Activated CD4-positive, alpha-beta memory T cell treated with anti-CD3 and anti-CD28 coated beads for 36 hours (primary cell): ENCODE results near the gene ASB7. TPM values are rescaled to one million over a fixed set of nuclear protein-coding genes. Genes with fewer than 3 reads are reported as not detected.
"Not testable (repeated sequence)": the region's sequence is repeated elsewhere in the genome, so short reads cannot be mapped to it uniquely, and the experiment has no call there.

ENCODE experiments used
- CTCF ChIA-PET: fragments of 350-600 bp; sonication (Branson Sonifier 250); formaldehyde crosslinking; loops from one replicate; lab custom pipeline; 2021; ENCODE audit warnings: antibody characterized with exemption, inconsistent platforms; lab: Charles Lee
- POLR2A ChIA-PET: fragments of 350-600 bp; sonication (Branson Sonifier 250); formaldehyde crosslinking; loops from one replicate; lab custom pipeline; 2021; ENCODE audit warnings: antibody characterized with exemption; lab: Charles Lee
- DNase-seq: peaks from one replicate; pipeline ENCODE4 v3.0.0-alpha.2; 2020
- H3K27ac Mint-ChIP-seq: one replicate; pipeline ENCODE4 v1.8.0; 2021; ENCODE audit warnings: mixed read lengths
- H3K27me3 Mint-ChIP-seq: one replicate; pipeline ENCODE4 v1.8.0; 2021; ENCODE audit warnings: mixed read lengths
- H3K36me3 Mint-ChIP-seq: one replicate; pipeline ENCODE4 v1.8.0; 2021; ENCODE audit warnings: mixed read lengths
- H3K4me1 Mint-ChIP-seq: one replicate; pipeline ENCODE4 v1.8.0; 2021; ENCODE audit warnings: low read depth, mixed read lengths
- H3K4me3 Mint-ChIP-seq: one replicate; pipeline ENCODE4 v1.8.0; 2021; ENCODE audit warnings: mild to moderate bottlenecking, mixed read lengths
- H3K9me3 Mint-ChIP-seq: one replicate; pipeline ENCODE4 v1.8.0; 2021; ENCODE audit warnings: mixed read lengths
- intact Hi-C: fragments of 100-400 bp; cut with micrococcal nuclease; formaldehyde crosslinking; loops from one replicate; pipeline ENCODE4 v1.15.1; 2023
- total RNA-seq, 2 experiments: library from RNA; stranded (reverse); gene quantifications; one replicate each; pipeline ENCODE4 v1.2.3, GENCODE V29; 2021

ASB7 gene
- total RNA-seq, 2 experiments from 2014 or later: 19.6 to 21.3 TPM

DNA sequence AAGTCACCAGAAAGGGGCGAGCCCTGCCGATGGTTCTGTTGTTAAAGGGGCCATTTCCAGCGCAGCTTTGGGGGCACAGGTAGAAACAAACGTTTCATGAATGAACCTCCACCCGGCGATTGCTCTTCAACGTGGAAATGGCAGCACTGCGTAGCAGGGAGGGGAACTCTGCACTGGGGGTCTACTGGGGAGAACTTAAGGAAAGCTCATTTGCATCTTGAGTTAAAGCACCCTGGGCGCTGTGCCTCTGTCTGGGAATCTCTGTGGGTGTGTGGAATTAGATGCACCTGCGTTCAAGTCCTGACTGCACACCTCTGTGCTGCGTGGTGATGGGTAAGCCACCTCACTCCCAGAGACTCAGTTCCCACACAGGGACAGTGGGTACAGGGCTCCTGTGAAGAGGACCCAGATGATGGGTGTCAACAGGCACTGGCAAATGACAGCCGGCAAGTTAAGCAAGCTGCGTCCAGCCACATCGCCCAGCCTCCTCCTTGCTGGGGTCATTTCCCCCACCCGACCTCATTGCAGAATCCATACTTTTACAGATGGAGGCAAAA lies 68.8 kb downstream of the ASB7 start:
- intact Hi-C loops: no loop called here
- ChIA-PET CTCF (no interaction called here), POLR2A (no interaction called here)
- Mint-ChIP-seq H3K27me3 (no peaks in the 10 kb centered on the region), H3K36me3 (no peaks in the 10 kb centered on the region), H3K4me1 (no peaks in the 10 kb centered on the region), H3K4me3 (no peak overlapping the region), H3K27ac (no peak overlapping the region), H3K9me3 (peaks cover 8% of the 10 kb centered on the region)
- no peak for DNase-seq

- Mint-ChIP-seq H3K4me3 (no peak overlapping the region), H3K36me3 (no peaks in the 10 kb centered on the region), H3K27ac (no peak overlapping the region), H3K4me1 (no peaks in the 10 kb centered on the region), H3K9me3 (peaks cover 8% of the 10 kb centered on the region), H3K27me3 (no peaks in the 10 kb centered on the region)
- intact Hi-C loops: no loop called here
- ChIA-PET POLR2A (no interaction called here), CTCF (no interaction called here)
- DNase-seq: no peak
Measured at GRCh38 chr15:100671858-100672543, 69.6 kb downstream of the ASB7 start.

DNA sequence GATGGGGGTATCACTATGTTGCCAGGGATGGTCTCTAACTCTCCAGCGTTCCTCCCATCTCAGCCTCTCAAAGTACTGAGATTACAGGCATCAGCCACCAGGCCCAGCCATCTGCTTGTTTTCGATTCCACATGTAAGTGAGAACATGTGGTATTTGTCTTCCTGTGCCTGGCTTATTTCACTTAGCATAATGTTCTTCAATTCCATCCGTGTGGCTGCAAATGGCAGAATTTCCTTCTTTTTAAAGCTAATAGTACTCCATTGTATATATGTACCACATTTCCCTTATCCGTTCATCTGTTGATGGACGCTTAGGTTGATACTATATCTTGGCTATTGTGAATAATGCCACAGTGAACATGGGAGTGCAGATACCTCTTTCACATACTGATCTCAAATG lies 70.6 kb downstream of the ASB7 start:
- CTCF ChIA-PET: no interaction called here
- no peaks in the 10 kb centered on the region for H3K36me3 Mint-ChIP-seq
- H3K27me3 Mint-ChIP-seq: peaks cover 2% of the 10 kb centered on the region
- no peak overlapping the region for H3K27ac Mint-ChIP-seq
- POLR2A ChIA-PET: no interaction called here
- no peak for DNase-seq
- peaks cover 9% of the 10 kb centered on the region for H3K9me3 Mint-ChIP-seq
- intact Hi-C loops: no loop called here
- H3K4me3 Mint-ChIP-seq: no peak overlapping the region
- H3K4me1 Mint-ChIP-seq: no peaks in the 10 kb centered on the region

DNA sequence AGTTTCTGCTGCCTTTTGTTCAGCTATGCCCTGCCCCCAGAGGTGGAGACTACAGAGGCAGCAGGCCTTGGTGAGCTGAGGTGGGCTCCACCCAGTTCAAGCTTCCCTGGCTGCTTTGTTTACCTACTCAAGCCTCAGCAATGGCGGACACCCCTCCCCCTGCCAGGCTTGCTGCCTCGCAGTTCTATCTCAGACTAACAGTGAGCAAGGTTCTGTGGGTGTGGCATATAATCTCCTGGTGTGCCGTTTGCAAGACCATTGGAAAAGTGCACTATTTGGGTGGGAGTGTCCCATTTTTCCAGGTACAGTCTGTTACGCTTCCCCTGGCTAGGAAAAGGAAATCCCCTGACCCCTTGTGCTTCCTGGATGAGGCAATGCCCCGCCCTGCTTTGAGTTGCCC lies 76.8 kb downstream of the ASB7 start:
- H3K4me1 Mint-ChIP-seq, intact Hi-C loops: not testable (repeated sequence)
- peaks cover 12% of the 10 kb centered on the region for H3K9me3 Mint-ChIP-seq

GRCh38 chr15:100680726-100681125 lies 78.3 kb downstream of the ASB7 start:
- Mint-ChIP-seq H3K9me3 (peaks cover 4% of the 10 kb centered on the region), H3K27ac (no peak overlapping the region), H3K4me3 (no peak overlapping the region), H3K36me3 (peaks cover 2% of the 10 kb centered on the region), H3K27me3 (peaks cover 12% of the 10 kb centered on the region), H3K4me1 (no peaks in the 10 kb centered on the region)
- intact Hi-C loops: no loop called here
- no peak for DNase-seq
- CTCF ChIA-PET: no interaction called here
- POLR2A ChIA-PET: no interaction called here

More for the DNA sequence above, 76.8 kb downstream of the ASB7 start:
- H3K27me3 Mint-ChIP-seq, H3K36me3 Mint-ChIP-seq, POLR2A ChIA-PET, H3K4me3 Mint-ChIP-seq, CTCF ChIA-PET, H3K27ac Mint-ChIP-seq, DNase-seq: not testable (repeated sequence)

- Mint-ChIP-seq H3K36me3 (peaks cover 2% of the 10 kb centered on the region), H3K4me3 (no peak overlapping the region), H3K9me3 (peaks cover 4% of the 10 kb centered on the region), H3K27me3 (peaks cover 15% of the 10 kb centered on the region), H3K4me1 (no peaks in the 10 kb centered on the region), H3K27ac (no peak overlapping the region)
- POLR2A ChIA-PET: no interaction called here
- CTCF ChIA-PET: no interaction called here
- intact Hi-C loops: no loop called here
- DNase-seq: no peak
Measured at GRCh38 chr15:100681335-100681746, 79.0 kb downstream of the ASB7 start.

GRCh38 chr15:100682468-100682867 lies 80.1 kb downstream of the ASB7 start:
- CTCF ChIA-PET: no interaction called here
- H3K4me3 Mint-ChIP-seq: no peak overlapping the region
- intact Hi-C loops: no loop called here

DNA sequence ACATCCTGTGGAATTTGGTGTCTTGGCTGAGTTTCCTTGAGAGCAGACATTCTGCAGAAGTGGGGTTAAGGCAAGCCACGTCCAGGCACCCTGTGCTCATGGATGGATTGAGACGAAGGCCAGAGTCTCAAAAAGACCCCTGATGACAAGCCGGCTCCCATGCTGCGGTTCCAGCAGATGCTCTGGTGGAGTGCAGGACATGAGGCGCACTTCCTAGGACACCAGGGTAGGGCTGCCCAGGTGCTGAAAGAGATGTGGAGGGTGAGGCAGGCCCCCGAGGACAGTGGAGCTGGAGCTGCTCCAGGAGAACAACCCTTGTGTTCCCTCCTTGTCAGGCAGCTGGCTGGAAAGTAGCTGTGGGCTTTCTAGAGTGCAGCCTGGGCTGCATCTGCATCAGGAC lies 81.0 kb downstream of the ASB7 start:
- H3K9me3 Mint-ChIP-seq: peaks cover 2% of the 10 kb centered on the region
- H3K4me1 Mint-ChIP-seq: no peaks in the 10 kb centered on the region
- DNase-seq: no peak
- POLR2A ChIA-PET: no interaction called here
- no peak overlapping the region for H3K27ac Mint-ChIP-seq
- intact Hi-C loops: no loop called here
- CTCF ChIA-PET: no interaction called here
- peaks cover 2% of the 10 kb centered on the region for H3K36me3 Mint-ChIP-seq
- peaks cover 12% of the 10 kb centered on the region for H3K27me3 Mint-ChIP-seq
- H3K4me3 Mint-ChIP-seq: no peak overlapping the region

More at GRCh38 chr15:100682468-100682867, 80.1 kb downstream of the ASB7 start:
- Mint-ChIP-seq H3K27ac (no peak overlapping the region), H3K4me1 (no peaks in the 10 kb centered on the region), H3K27me3 (peaks cover 15% of the 10 kb centered on the region), H3K36me3 (peaks cover 2% of the 10 kb centered on the region), H3K9me3 (peaks cover 4% of the 10 kb centered on the region)
- POLR2A ChIA-PET: no interaction called here
- no peak for DNase-seq

DNA sequence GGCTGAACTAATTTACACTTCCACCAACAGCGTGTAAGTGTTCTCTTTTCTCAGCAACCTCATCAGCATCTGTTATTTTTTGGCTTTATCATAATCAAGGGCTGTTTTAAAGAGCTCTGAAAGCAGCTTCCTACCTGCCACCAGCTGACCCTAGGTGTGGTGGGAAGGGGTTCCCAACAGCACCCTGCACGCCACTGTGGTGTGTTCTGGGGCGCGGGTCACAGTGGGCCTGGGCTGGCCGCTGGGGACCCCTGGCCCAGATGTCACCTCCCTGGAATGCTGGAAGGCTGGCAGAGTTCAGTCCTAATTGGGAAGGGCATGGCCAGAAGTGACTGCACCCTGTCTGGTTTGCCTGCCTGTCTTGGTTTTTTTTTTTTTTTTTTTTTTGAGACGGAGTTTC lies 82.2 kb downstream of the ASB7 start:
- no peaks in the 10 kb centered on the region for H3K4me1 Mint-ChIP-seq
- peaks cover 2% of the 10 kb centered on the region for H3K9me3 Mint-ChIP-seq
- peaks cover 2% of the 10 kb centered on the region for H3K36me3 Mint-ChIP-seq
- H3K27ac Mint-ChIP-seq: no peak overlapping the region
- no peak for DNase-seq
- peaks cover 12% of the 10 kb centered on the region for H3K27me3 Mint-ChIP-seq
- H3K4me3 Mint-ChIP-seq: no peak overlapping the region
- POLR2A ChIA-PET: no interaction called here
- CTCF ChIA-PET: no interaction called here
- intact Hi-C loops: no loop called here

DNA sequence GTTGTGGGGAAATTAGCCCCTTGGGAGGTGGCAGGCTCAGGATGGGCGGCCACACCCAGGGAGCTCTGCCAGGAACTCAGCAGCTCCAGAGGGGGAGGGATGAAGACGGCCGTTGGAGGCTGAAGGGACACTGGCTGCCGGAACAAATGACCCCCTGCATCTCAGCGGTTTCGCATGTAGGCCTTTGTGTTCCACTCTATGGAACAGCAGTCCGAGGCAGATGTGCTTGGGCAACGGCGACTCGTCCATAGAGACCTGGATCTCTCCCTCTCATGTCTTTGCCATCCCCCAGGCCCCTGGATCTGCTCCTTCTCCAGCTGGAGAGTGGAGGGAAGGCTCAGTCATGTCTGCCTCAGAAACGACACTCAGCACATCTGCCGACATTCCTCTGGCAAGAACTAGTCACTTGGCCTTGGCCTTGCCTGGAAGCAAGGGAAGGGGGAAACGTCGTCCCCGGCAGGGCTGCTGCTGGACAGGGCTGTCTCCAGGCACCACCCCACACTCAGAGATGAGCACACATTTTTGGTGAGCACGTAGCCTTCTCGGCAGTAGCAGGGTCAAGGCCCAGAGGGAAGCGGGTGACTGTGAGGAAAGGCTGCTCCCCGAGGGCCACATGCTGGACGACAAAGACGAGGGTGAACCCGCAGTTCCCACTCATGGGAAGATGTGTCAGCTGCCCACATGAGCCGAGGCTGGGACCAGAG lies 83.8 kb downstream of the ASB7 start:
- intact Hi-C loops: no loop called here
- no peak for DNase-seq
- Mint-ChIP-seq H3K36me3 (peaks cover 2% of the 10 kb centered on the region), H3K27me3 (peaks cover 8% of the 10 kb centered on the region), H3K4me1 (no peaks in the 10 kb centered on the region), H3K27ac (no peak overlapping the region), H3K4me3 (no peak overlapping the region), H3K9me3 (peaks cover 2% of the 10 kb centered on the region)
- ChIA-PET CTCF (no interaction called here), POLR2A (no interaction called here)

DNA sequence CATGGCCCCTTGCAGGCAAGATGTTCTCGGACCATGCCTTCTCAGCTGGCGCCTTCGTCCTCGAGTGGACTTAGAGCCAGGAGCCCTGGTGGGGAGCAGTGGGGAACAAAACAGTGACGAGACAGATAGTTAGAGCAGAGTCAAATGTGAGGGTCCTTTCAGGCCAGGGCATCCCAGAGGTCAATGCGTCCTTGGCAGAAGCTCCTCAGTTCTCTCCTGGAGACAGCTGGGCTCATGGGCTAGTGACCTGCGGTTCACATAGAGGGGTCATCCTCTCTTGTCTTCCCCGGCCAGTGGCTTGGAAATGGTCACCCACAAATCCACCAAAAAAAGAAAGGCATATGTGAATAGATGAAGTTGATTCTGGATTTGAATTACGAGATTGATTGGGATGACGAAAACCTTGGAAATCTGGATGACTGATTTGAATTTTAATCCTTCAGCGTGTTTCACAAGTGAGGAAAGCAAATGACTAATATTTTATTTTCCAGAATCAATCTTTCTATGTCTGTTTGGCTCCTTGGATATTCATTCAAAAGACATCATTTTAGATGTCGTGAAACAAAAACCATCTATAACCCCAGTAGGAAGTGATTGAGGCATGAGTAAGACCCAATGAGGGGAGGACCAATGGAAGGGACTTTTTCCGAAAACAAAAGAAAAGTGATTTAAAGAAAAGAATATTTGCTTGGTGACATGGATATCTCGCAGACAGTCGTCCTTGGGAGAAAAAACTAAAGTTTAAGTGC lies 84.5 kb downstream of the ASB7 start:
- intact Hi-C loops: no loop called here
- Mint-ChIP-seq H3K4me1 (no peaks in the 10 kb centered on the region), H3K36me3 (no peaks in the 10 kb centered on the region)

GRCh38 chr15:100687582-100688141 lies 85.3 kb downstream of the ASB7 start:
- Mint-ChIP-seq H3K27me3 (peaks cover 7% of the 10 kb centered on the region), H3K4me1 (no peaks in the 10 kb centered on the region), H3K27ac (no peak overlapping the region), H3K9me3 (no peaks in the 10 kb centered on the region), H3K36me3 (no peaks in the 10 kb centered on the region), H3K4me3 (no peak overlapping the region)
- DNase-seq: no peak
- intact Hi-C loops: no loop called here
- ChIA-PET POLR2A (no interaction called here), CTCF (no interaction called here)

More for the DNA sequence above, 84.5 kb downstream of the ASB7 start:
- Mint-ChIP-seq H3K9me3 (no peaks in the 10 kb centered on the region), H3K27me3 (peaks cover 7% of the 10 kb centered on the region), H3K4me3 (no peak overlapping the region), H3K27ac (no peak overlapping the region)
- CTCF ChIA-PET: no interaction called here
- no peak for DNase-seq
- POLR2A ChIA-PET: no interaction called here
